ENCODE results near the gene SUCLG2.

Gene SUCLG2

DNA sequence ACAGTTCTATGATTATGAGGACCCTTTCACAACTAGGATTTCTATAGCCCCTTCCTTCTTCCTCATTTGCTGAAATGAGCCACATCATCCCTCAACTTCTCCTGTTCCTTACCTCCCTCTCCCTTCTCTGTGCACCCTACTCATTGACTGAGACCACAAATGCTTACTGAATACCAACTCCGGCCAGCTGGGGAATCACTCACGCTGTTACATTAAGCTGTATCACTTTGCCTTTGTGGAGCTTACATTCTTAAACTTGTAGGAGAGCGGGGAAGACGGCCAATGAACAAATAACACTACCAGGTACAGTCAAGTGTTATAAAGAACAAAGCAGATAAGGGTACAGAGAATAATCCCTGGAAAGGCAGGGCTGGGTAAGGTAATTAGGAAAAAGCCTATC is 5.7 kb downstream of the SUCLG2 start:
- no peak for DNase-seq (ENCODE audit: low read depth, low spot score)

DNA sequence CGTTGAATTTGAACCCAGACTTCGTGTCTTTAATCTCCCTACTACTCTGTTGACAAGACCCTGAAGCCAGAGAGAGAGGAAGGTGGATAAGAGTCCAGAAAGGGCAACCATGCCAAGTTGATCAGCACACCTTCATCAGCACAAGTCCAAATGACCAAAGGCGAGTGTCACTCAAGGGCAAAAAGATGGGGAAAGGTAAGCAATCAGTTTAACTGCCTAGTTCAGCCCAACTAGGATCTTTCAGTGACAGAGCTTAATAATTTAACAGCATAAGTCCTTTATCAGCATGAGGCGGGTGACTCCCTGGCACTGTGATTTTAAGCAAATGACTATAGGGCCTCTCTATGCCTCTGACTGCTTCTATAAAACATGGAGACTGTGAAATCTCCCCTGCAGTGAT is 6.2 kb downstream of the SUCLG2 start:
- DNase-seq (ENCODE audit: low read depth, low spot score): no peak

DNA sequence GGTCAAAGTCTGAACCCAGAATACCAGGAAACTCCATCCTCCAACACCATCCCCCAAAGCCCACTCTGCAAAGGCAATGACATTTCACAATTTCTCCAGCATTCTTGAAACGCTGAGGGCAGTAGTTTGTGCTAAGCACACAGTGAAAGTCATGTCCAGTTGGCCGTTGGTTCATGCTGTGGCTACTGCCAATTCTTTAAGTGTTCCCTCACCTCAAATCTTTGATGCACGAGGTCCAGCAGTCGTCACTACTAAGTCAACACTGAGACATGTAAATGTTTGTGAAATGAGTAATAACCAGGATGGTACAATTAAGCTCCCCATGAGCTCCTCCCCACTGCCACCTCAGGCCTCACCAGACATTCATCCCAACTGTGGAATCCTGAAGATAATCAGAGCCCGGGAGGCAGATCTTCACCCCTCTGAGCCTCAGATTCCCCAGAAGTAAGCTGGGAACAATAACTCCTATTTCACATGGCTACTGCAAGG is 7.0 kb downstream of the SUCLG2 start:
- DNase-seq (ENCODE audit: low read depth, low spot score): peak; percentile 76

DNA sequence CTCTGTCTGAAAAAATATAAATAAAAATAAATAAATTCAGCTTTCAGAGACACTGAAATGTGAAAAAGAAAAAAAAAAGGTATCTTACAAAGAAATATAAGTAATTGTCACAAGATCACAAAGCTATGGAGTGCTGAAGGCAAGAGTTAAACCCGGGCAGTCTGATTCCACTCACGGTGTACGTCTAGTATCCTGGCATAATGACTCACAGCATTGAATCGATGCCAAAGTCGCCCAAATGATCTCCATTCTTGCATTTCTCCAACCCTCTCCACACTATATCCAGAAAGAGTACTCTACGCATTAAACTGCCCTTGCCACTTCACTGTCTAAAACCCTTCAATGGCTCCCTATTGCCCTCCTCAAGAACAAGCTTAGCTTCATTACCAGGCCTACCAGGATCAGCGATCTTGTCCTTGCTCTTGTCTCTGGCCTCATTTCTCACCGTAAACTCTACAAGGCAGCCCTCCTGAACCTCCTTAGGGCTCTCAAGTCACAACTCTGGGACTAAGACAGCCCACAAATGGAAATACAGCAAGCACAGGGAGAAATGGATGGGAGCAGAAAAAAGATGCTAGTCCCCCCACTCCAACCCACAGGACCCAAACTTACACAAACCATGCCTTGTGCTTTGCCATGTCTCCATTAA is 7.7 kb downstream of the SUCLG2 start:
- no peak for DNase-seq (ENCODE audit: low read depth, low spot score)

DNA sequence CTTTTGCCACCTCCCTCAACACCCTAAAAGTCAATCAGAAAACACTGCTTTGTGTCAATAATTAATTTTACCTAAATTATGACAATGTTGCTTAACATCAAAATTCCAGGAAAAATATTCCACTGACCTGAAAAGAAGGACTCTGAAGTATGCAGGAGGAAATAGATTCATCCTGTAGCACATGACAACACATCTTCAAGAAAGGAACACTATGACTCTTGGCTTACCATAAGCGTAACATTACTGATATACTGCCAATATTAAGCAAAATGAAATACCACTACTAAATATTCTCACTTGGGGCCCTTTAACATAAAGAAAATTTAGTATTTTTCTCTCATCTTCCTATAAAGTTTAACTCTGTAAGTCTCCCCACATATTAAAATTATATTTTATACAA is 9.6 kb downstream of the SUCLG2 start:
- DNase-seq (ENCODE audit: low read depth, low spot score): no peak

DNA sequence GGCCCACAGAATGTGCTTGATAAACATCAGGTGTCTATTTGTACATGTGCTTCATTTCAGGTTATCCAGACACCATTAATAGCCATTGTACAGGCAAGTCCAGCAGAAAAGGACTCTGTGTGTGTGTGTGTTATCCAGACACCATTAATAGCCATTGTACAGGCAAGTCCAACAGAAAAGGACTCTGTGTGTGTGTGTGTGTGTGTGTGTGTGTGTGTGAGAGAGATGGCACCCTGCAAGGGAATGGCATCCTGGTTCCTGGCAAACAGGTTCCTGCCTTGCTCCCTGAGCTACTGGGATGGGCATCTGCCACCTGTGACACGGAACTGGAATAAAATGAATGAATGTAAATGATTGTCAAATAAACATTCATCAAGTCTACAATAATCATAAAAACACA is 11.7 kb downstream of the SUCLG2 start:
- DNase-seq (ENCODE audit: low read depth, low spot score): no peak

DNA sequence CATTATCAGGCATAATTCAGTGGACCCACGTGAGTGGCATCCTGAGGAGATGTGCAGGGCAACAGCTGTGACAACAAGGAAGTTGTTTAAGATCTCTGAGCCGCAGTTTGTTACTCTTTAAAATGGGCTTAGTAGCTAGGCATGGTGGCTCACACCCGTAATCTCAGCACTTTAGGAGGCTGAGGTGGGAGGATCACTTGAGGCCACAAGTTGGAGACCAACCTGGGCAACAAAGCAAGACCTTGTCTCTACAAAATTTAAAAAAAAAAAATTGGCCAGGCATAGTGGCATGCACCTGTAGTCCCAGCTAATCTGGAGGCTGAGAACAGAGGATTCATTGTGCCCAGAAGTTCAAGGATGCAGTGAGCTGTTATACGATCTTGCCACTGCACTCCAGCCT is 12.2 kb downstream of the SUCLG2 start:
- DNase-seq (ENCODE audit: low read depth, low spot score): no peak

DNA sequence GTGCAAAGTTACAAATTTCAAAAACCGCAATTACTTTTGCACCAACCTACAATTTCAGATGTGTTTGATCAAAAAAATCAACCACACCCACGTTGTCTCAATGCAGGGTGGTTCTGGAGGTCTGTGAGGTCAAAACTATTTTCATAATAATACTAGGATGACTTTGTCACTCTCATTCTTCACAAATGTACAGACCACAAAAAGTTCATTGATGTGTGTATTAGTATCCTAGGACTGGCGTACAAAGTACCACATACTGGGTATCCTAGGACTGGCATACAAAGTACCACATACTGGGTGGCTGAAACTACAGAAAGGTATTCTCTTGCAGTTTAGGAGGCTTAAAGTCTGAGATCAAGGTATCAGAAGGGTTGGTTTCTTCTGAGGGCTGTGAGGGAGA is 13.0 kb downstream of the SUCLG2 start:
- no peak for DNase-seq (ENCODE audit: low read depth, low spot score)

DNA sequence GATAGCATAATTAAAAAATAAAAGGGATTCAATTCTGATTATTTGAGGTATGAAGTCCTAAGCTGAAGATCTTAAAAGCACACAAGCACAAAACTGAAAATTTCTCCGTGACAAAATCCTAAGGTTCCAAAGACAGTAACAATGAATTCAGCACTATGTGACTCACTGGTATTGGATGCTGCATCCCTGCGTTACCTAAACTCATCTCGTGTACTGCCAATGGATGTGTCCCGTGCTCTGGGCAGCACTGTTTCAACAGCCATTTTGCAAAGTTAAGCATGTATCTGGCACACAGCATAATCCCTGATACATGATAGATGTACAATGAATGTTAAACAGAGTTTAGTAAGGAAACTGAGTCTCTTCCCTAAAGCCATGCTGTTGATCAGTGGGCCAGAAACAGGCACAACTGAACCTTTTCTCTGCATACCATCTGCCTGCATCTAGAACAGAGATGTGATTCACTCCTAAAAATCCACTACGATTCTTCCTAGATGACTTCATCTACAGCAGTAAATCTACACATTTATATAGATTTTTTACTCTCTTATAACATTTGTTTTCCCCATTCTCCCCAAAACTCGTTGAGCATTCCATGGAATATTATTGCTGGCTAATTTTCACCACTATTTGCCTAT is 14.3 kb downstream of the SUCLG2 start:
- DNase-seq (ENCODE audit: low read depth, low spot score): no peak

DNA sequence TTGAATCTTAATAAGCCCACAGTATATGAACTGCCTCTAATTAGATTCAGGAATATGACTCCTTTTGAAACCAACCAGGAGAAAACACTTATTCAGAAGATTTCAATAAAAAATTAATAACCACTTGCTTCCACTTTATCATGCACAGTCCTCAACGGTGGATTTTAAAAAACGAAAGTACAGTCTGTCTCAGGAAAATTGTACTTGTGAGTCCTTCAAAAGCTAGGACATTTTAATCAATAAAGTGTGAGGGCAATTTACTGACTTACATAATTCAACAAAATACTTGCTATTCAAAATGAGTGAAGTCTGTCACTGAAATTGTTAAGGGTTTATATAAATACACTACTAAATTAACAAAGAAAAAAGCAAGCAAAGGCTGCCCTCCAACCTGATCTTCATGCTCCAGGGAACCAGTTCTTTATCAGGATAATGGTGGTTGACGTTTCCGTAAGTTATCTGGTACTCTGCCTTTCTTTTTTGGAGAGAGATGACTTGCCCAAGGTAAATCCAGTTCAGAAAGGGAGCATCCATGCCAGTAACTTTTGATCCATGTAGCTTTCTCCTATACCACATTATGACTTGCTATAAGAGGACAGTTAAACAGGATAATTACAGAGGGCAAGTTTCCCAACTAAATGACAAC is 17.0 kb downstream of the SUCLG2 start:
- DNase-seq (ENCODE audit: low read depth, low spot score): no peak

DNA sequence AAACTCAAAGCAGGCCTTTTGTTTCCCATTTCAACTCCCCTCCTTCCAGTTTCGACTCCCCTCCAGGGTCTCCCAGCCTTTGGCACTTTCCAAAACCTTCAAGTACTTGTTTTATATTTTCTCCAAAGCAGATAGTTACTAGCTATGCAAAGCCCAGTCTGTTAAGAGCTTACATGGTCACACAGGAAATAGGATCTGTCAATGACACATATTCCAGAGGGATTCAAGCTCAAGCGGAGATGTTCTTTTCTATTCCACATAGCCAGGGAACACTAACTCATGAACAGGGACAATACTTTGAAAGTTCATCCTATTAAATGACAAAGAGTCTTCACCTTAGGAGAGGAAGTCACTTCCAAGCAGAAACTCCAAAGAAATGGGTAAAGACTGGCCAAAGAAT is 18.6 kb downstream of the SUCLG2 start:
- no peak for DNase-seq (ENCODE audit: low read depth, low spot score)

DNA sequence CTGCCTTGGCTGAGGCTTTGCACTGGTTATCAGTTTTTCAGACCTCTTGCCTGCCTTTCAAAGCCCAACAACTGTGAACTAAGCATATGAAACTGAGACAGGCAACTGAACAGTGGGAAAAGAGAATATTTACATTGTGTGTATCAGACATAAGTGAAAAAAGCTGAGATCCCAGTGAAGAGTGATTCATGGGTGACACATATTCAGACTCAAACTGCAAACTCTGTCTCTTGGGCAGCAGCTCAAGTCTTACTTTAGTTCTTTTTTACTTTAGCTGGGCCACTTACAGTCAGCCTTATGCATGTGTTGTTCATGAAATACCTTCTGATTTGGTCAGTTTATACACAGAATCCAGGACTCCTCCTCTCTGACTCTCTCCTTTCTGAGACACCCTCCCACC is 19.2 kb downstream of the SUCLG2 start:
- DNase-seq (ENCODE audit: low read depth, low spot score): no peak

DNA sequence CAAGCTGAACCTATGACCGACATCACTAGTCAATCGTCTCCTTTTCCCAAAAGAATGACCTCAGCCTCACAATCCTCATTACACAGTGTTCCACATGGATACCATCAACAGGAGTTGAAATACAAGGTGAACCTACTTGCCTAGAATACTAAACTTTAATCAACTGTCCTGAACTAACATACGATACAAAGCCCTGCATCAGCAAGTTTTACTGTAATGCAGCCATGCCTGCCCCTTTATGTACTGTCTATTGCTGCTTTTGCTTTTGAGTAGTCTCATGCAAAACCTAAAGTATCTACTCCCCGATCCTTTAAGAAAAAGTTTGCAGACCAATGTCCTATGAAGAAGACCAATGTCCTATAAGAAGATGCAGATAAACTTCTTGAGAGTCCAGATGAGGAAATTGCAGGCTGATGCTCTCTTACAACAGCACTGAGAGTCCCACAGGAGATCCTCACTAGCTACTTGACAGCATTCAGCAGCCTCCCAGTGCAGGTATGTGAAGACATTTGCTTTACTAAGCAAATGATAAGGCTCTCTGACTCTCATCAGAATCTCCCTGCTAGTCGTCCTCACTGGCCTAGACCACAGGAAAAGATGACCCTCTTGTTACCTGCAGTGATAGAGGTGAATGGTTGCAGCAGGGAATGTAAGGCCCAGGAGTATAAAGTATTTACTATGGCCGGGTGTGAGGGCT is 23.6 kb downstream of the SUCLG2 start:
- no peak for DNase-seq (ENCODE audit: low read depth, low spot score)

DNA sequence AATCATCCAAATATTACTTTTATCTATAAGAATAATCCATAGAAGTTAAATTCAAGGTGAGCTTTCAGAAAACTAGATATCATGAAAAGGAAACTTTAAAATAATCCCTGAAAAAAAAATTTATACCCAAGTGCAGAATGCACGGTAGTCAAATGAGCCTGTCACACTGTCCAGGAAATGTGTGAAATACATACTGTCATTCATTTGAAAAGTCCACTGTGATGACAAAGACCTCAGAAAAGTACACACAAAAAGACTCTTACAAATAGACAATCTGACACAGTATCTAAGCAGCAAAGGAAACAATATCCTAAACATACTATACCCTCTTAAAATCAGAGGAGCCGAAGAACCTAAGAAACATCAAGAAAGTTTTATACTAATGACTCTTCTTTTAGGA is 29.7 kb downstream of the SUCLG2 start:
- DNase-seq (ENCODE audit: low read depth, low spot score): no peak

DNA sequence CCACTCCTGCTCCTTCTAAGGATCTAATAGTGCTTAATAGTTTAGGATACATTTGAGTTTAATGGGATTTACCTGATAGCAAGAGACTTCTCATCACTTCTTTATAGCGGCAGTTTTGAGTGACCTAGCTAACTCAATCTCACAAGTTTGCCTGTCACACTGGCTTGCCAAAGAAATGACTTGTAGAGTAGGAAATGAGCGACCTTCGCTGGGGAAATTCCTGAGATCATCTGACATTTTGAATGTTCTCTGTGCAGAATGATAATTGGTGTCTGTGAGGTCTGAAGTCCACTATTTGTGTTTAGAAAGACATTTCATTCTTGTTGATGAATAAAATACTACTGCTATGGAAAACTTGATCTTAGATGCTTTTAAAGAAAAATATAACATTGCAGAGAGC is 30.3 kb downstream of the SUCLG2 start:
- no peak for DNase-seq (ENCODE audit: low read depth, low spot score)

DNA sequence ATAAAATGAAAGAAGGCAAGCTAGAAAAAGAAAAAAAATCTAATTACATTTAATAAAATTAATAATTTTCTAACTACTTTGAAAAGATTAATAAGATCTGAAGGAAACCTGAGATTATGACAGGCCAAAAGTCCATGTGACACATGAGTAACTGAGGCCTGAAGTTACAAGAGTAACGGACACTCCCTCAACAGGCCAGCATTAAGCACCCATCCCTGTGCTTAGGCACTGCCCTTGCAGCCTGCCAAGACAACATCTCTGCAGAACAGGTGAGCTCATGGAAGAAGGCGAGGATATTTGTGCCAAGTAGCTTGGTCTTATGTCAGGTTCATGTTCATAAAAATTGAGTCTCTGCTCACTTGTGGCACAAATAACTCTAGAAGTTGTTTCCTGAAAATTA is 31.8 kb downstream of the SUCLG2 start:
- no peak for DNase-seq (ENCODE audit: low read depth, low spot score)

DNA sequence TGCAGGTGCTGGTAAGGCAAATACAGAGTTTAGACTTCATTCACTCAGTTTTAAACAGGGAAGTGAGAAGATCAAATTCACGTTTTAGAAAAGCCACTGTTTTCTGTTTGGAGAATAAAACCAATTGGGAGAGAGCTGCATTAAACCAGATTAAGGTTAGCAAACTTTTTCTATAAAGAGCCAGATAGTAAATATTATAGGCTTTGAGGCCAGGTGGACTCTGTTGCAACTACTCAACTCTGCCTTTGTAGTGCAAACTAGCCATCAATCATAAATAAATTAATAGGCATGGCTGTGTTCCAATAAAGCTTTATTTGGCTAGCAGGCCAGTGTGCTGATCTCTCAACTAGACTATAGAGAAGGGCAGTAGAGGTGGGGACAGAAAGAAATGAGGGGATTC is 33.5 kb downstream of the SUCLG2 start:
- DNase-seq (ENCODE audit: low read depth, low spot score): no peak

DNA sequence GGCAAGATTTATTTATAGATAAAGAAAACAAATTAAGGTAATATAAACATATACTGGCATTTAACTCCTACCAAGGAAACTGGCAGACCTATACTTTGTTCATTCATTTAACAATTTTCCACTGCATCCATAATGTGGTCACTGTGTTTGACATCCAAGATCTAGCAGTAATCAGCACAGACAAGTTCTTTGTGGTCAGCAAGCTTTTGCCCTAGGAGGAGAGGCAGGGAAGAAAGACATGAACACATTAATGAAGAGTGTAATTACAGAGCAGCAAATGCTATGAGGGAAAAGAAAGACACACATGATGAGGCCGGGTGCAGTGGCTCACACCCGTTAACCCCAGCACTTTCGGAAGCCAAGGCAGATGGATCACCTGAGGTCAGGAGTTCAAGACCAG is 34.4 kb downstream of the SUCLG2 start:
- DNase-seq (ENCODE audit: low read depth, low spot score): no peak

DNA sequence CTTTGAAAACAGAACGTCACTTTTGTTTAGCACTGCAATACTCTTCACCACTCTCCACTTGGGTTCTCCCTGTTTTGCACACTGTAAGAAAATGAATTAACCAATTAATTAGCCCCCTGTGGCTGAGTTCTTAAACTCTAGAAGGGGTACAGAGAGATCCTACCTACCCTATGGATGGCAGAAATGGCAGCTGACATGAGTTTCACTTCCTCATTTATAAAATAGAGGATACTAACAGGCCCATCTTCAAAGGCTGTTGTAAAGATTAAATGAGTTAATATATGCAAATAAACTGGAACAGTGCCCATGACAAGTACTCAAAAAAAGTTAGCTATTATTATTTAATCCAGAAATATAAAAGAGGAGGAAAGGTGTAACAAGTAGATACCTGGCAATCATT is 36.9 kb downstream of the SUCLG2 start:
- DNase-seq (ENCODE audit: low read depth, low spot score): no peak

DNA sequence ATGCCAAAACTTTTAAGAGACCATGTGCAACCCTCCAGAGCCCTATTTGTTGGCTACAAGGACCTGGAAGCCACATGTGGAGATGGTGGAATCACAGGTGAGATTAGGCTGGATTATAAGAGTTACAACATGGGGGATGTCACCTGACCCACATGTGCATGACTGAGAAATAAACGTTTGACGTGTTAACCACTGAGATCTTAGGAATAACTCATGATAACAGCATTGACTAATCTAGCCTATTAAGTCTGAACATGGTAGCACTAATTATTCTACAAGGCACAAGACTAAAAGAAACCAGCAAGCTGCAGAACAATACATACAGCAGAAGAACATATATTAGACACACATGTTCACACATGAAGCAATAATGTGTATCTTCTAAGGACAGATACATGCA is 38.4 kb downstream of the SUCLG2 start:
- DNase-seq (ENCODE audit: low read depth, low spot score): no peak

DNA sequence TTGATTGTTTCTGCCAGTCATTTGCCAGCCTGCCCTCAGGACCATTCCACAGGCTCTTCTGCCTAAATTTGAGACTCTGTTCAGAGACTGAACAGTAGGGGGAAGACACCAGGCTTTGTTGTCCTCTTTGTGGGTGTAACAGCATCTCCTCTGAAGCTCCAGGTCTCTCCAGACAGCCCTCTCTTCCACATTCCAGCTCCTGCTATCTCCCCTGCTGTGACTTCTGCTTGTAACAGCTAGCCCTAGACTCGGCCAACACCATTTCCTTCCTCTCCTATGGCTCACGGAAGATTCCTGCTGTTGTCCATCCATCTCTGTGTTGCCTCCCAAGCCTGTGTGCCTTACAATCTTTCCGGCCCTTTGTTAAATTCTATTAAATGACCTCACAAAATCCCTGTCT is 40.2 kb downstream of the SUCLG2 start:
- peak; percentile 31 for DNase-seq (ENCODE audit: low read depth, low spot score)

DNA sequence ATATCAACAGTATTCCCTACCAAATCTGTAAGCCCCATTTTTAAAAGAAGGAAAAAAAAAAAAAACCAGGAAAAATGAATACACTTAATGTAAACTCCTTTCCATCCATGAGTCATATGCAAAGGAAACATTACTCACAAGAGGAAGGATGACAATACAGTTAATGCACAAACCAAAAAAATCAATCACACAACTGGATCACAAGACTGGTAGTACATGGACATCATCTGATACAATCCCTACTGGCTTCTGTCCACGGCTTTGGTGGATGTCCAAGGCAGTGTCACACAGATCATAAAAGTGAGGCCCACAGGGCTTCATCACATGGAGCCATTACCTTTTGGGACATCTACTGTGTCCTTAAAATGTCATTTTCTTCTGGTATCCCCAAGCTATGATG is 44.0 kb downstream of the SUCLG2 start:
- no peak for DNase-seq (ENCODE audit: low read depth, low spot score)

DNA sequence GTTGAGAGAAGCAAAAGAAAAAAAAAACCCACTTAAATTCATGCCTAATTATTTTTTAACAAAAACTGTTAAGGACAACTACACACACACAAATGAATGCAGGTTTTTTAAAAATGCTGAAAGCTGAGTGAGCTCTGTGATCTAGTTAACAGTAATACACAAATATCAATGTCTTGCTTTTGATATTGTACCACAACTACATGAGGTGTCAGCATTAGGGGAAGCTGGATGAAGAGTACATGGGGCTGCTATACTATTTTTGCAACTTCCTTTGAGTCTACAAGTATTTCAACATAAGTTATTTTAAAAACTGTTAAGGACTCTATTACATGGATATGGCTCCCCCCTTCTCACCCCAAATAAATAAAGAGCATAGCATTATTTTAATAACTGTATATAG is 44.7 kb downstream of the SUCLG2 start:
- DNase-seq (ENCODE audit: low read depth, low spot score): no peak

All from smooth muscle cell of the brain vasculature (primary cell).